H9 (cell line): ENCODE results near the gene CFAP99. TPM values are rescaled to one million over a fixed set of nuclear protein-coding genes. Genes with fewer than 3 reads are reported as not detected.

Source experiments
- DNase-seq: peaks from one replicate; pipeline ENCODE4 v3.0.0-alpha.2; 2017
- H2AFZ ChIP-seq: one replicate; pipeline ENCODE4 v1.6.1; 2013; ENCODE audit warnings: mild to moderate bottlenecking, low read length, control low read depth, moderate library complexity
- H2AK5ac ChIP-seq: 2 replicates; pipeline ENCODE4 v1.6.1; 2013; ENCODE audit warnings: low read length, control low read depth, mixed read lengths; ENCODE audit not compliant: insufficient read length
- H2BK120ac ChIP-seq: one replicate; pipeline ENCODE4 v1.6.1; 2013; ENCODE audit warnings: low read depth, mild to moderate bottlenecking, low read length, control low read depth, inconsistent platforms; ENCODE audit not compliant: poor library complexity, severe bottlenecking
- H2BK12ac ChIP-seq: 2 replicates; pipeline ENCODE4 v1.6.1; 2013; ENCODE audit warnings: low read length, control low read depth, mixed read lengths, low read depth; ENCODE audit not compliant: insufficient read length
- H2BK15ac ChIP-seq: 2 replicates; pipeline ENCODE4 v1.6.1; 2013; ENCODE audit warnings: low read depth, low read length, control low read depth
- H2BK20ac ChIP-seq: one replicate; pipeline ENCODE4 v1.6.1; 2013; ENCODE audit warnings: low read depth, mild to moderate bottlenecking, low read length, control low read depth, inconsistent platforms; ENCODE audit not compliant: poor library complexity, severe bottlenecking
- H2BK5ac ChIP-seq: 2 replicates; pipeline ENCODE4 v1.6.1; 2013; ENCODE audit warnings: low read length, control low read depth, mixed read lengths; ENCODE audit not compliant: insufficient read length
- H3K14ac ChIP-seq: 2 replicates; pipeline ENCODE4 v1.6.1; 2013; ENCODE audit warnings: low read length, control low read depth; ENCODE audit not compliant: insufficient read depth
- H3K18ac ChIP-seq: 2 replicates; pipeline ENCODE4 v1.6.1; 2013; ENCODE audit warnings: low read depth, mild to moderate bottlenecking, mixed read lengths, low read length, control low read depth; ENCODE audit not compliant: insufficient read length
- H3K23ac ChIP-seq: 2 replicates; pipeline ENCODE4 v1.6.1; 2013; ENCODE audit warnings: low read length, control low read depth, mixed read lengths, low read depth; ENCODE audit not compliant: insufficient read length
- H3K23me2 ChIP-seq: 2 replicates; pipeline ENCODE4 v1.6.1; 2013; ENCODE audit warnings: low read depth, mild to moderate bottlenecking, mixed read lengths, low read length, control low read depth; ENCODE audit not compliant: insufficient read length, poor library complexity, severe bottlenecking
- H3K27ac ChIP-seq: 2 replicates; pipeline ENCODE4 v1.5.1; 2013; ENCODE audit warnings: low read length, control low read depth, mixed read lengths, low read depth; ENCODE audit not compliant: insufficient read length
- H3K27me3 ChIP-seq: 2 replicates; pipeline ENCODE4 v1.6.1; 2013; ENCODE audit warnings: low read length, control low read depth, inconsistent platforms; ENCODE audit not compliant: insufficient read depth
- H3K4ac ChIP-seq: 2 replicates; pipeline ENCODE4 v1.6.1; 2013; ENCODE audit warnings: low read depth, mild to moderate bottlenecking, control low read depth, inconsistent platforms, low read length, moderate library complexity
- H3K4me1 ChIP-seq: 2 replicates; pipeline ENCODE4 v1.6.1; 2013; ENCODE audit warnings: low read length, control low read depth, inconsistent platforms; ENCODE audit not compliant: insufficient read depth
- H3K4me2 ChIP-seq: 2 replicates; pipeline ENCODE4 v1.6.1; 2013; ENCODE audit warnings: low read length, control low read depth, mixed read lengths; ENCODE audit not compliant: insufficient read length, insufficient read depth
- H3K56ac ChIP-seq: 2 replicates; pipeline ENCODE4 v1.6.1; 2013; ENCODE audit warnings: low read depth, mild to moderate bottlenecking, mixed read lengths, low read length, control low read depth; ENCODE audit not compliant: insufficient read length
- H3K79me1 ChIP-seq: 2 replicates; pipeline ENCODE4 v1.6.1; 2013; ENCODE audit warnings: low read depth, mild to moderate bottlenecking, moderate library complexity, low read length, control low read depth, inconsistent platforms; ENCODE audit not compliant: insufficient read depth, poor library complexity, severe bottlenecking
- H3K79me2 ChIP-seq: 2 replicates; pipeline ENCODE4 v1.6.1; 2013; ENCODE audit warnings: low read length, control low read depth, inconsistent platforms; ENCODE audit not compliant: insufficient read depth
- H3K9ac ChIP-seq: 2 replicates; pipeline ENCODE4 v1.6.1; 2013; ENCODE audit warnings: low read length, control low read depth, mixed read lengths; ENCODE audit not compliant: insufficient read length; ENCODE audit errors: extremely low read depth
- H3K9me3 ChIP-seq: one replicate; pipeline ENCODE4 v1.6.1; 2013; ENCODE audit warnings: low read depth, low read length, inconsistent platforms; ENCODE audit not compliant: control insufficient read depth
- H3T11ph ChIP-seq: one replicate; pipeline ENCODE4 v1.6.1; 2013; ENCODE audit warnings: mild to moderate bottlenecking, low read length, control low read depth, inconsistent platforms
- H4K20me1 ChIP-seq: one replicate; pipeline ENCODE4 v1.6.1; 2013; ENCODE audit not compliant: control insufficient read depth, insufficient read length, insufficient read depth
- H4K5ac ChIP-seq: 2 replicates; pipeline ENCODE4 v1.6.1; 2013; ENCODE audit warnings: low read depth, mild to moderate bottlenecking, mixed read lengths, low read length, control low read depth; ENCODE audit not compliant: insufficient read length
- H4K8ac ChIP-seq: replicated peaks from 2 replicates; pipeline ENCODE4 v1.6.1; 2013; ENCODE audit warnings: low read length, control low read depth, mixed read lengths, low read depth; ENCODE audit not compliant: insufficient read length
- H4K91ac ChIP-seq: 2 replicates; pipeline ENCODE4 v1.6.1; 2013; ENCODE audit warnings: low read depth, mild to moderate bottlenecking, moderate library complexity, mixed read lengths, low read length, control low read depth; ENCODE audit not compliant: insufficient read length
- H3K27ac Mint-ChIP-seq, 3 experiments: 2 replicates in 2 of 3; 3 replicates in 1 of 3; pipeline ENCODE4 v1.8.0; 2020 to 2021; ENCODE audit warnings: mixed read lengths in 3 of 3, mild to moderate bottlenecking in 1 of 3, moderate library complexity in 1 of 3
- H3K27me3 Mint-ChIP-seq: 2 replicates; pipeline ENCODE4 v1.8.0; 2021; ENCODE audit warnings: low read depth, mild to moderate bottlenecking, moderate library complexity, mixed read lengths
- H3K36me3 Mint-ChIP-seq, 3 experiments: 2 replicates in 2 of 3; 3 replicates in 1 of 3; pipeline ENCODE4 v1.8.0; 2020 to 2021; ENCODE audit warnings: low read depth in 3 of 3, mixed read lengths in 3 of 3; ENCODE audit not compliant: insufficient read depth in 1 of 3
- H3K4me1 Mint-ChIP-seq, 2 experiments: 2 replicates each; pipeline ENCODE4 v1.8.0; 2020; ENCODE audit warnings: mixed read lengths in 2 of 2
- H3K4me3 Mint-ChIP-seq, 2 experiments: 2 replicates in 1 of 2; 3 replicates in 1 of 2; pipeline ENCODE4 v1.8.0; 2020 to 2021; ENCODE audit warnings: mild to moderate bottlenecking in 2 of 2, mixed read lengths in 2 of 2, moderate library complexity in 1 of 2
- H3K9me3 Mint-ChIP-seq, 2 experiments: 2 replicates in 1 of 2; 3 replicates in 1 of 2; pipeline ENCODE4 v1.8.0; 2020; ENCODE audit warnings: mild to moderate bottlenecking in 2 of 2, mixed read lengths in 2 of 2, moderate library complexity in 1 of 2
- WGBS: extraction: QIAGEN DNeasy Blood & Tissue Kit; methylation state at CpG from one replicate; pipeline ENCODE4 v1.1.7; 2013; ENCODE audit warnings: missing lambda C conversion rate, low lambda C conversion rate, mixed read lengths; ENCODE audit not compliant: insufficient read length; ENCODE audit errors: extremely low coverage; 5-methylcytosine and 5-hydroxymethylcytosine counted together
- total RNA-seq: library from RNA; stranded (reverse); gene quantifications from 2 replicates; pipeline ENCODE4 v1.2.1, GENCODE V29; 2021
- TF ChIP-seq, protein P1 (sequence below): fragments of 200-600 bp; sonication (generic); conservative IDR thresholded peaks from 3 replicates; pipeline ENCODE4 v1.8.0; 2021; ENCODE audit warnings: antibody characterized with exemption, mild to moderate bottlenecking

CFAP99 gene
- total RNA-seq, 1 experiment from 2014 or later: 0.35 TPM

DNA sequence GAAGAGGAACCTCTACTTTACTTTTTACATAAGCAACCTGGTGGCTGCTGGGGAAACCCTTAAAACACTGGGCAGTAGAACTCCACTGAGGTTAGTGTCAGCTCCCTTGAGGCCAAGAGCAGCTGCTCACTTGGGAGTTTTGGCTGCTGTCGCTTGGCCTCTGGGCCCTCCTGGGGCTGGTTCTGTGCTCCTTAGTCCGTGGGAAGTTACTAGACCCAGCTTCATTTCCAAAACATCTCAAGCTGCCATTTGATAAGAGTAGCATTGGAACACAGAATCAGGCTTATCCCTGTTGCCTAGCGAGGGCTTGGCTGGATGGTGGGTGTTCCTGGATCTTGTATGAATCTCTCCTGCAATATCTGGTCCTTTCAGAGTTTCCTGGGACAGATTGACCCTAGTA, 76.2 kb downstream of the CFAP99 start:
- Mint-ChIP-seq H3K27ac (0 out of 7 replicates have a peak overlapping the region, but pooled peaks of 1 of the 3 experiments have one; percentile 22), H3K36me3 (peaks cover 52 to 91% (median 73%) of the 10 kb centered on the region in 3 experiments; a peak in 6 of 7 replicates), H3K4me1 (no peaks in the 10 kb centered on the region), H3K9me3 (no peaks in the 10 kb centered on the region), H3K4me3 (no peak overlapping the region), H3K27me3 (no peaks in the 10 kb centered on the region)
- Histone ChIP-seq H2AFZ (no peak overlapping the region), H2BK20ac (no peak overlapping the region), H3K18ac (no peak overlapping the region), H3K4me1 (no peaks in the 10 kb centered on the region), H2AK5ac (no peak overlapping the region), H2BK15ac (no peak overlapping the region), H3K4ac (no peak overlapping the region), H2BK120ac (no peak overlapping the region), H4K91ac (no peak overlapping the region), H3K27ac (no peak overlapping the region), H4K5ac (no peak overlapping the region), H2BK12ac (no peak overlapping the region), H3K23ac (no peak overlapping the region), H3K14ac (no peak overlapping the region), H3K56ac (no peak overlapping the region), H3T11ph (no peak overlapping the region), H3K27me3 (no peaks in the 10 kb centered on the region), H3K79me1 (peaks cover 4% of the 10 kb centered on the region), H4K20me1 (peaks cover 5% of the 10 kb centered on the region), H3K9ac (no peak overlapping the region), H3K9me3 (no peaks in the 10 kb centered on the region), H3K79me2 (peaks cover 9% of the 10 kb centered on the region), H3K4me2 (no peak overlapping the region), H2BK5ac (no peak overlapping the region), H4K8ac (no peak overlapping the region), H3K23me2 (no peaks in the 10 kb centered on the region)
- DNase-seq: no peak
- TF ChIP-seq, protein P1, sequence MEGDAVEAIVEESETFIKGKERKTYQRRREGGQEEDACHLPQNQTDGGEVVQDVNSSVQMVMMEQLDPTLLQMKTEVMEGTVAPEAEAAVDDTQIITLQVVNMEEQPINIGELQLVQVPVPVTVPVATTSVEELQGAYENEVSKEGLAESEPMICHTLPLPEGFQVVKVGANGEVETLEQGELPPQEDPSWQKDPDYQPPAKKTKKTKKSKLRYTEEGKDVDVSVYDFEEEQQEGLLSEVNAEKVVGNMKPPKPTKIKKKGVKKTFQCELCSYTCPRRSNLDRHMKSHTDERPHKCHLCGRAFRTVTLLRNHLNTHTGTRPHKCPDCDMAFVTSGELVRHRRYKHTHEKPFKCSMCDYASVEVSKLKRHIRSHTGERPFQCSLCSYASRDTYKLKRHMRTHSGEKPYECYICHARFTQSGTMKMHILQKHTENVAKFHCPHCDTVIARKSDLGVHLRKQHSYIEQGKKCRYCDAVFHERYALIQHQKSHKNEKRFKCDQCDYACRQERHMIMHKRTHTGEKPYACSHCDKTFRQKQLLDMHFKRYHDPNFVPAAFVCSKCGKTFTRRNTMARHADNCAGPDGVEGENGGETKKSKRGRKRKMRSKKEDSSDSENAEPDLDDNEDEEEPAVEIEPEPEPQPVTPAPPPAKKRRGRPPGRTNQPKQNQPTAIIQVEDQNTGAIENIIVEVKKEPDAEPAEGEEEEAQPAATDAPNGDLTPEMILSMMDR: no peak
- no CpG with 5 or more reads among the region's 3 CpGs for WGBS
